A673 (cell line): ENCODE data around the gene CADPS2. TPM values are rescaled to one million over a fixed set of nuclear protein-coding genes. Genes with fewer than 3 reads are reported as not detected.

Source experiments
- total RNA-seq: library from RNA; stranded (reverse); gene quantifications from 2 replicates; pipeline ENCODE4 v1.2.3, GENCODE V29; 2021

CADPS2 gene
- total RNA-seq, 1 experiment from 2014 or later, result 81.3 TPM

Other genes with a start within 250 kb of the CADPS2 start
- 3.4 and 4.9 TPM in 2 replicates for gene RNF133, start 187.3 kb downstream of the CADPS2 start, total RNA-seq
- 5.4 and 6.1 TPM in 2 replicates for gene RNF148, start 183.5 kb downstream of the CADPS2 start, total RNA-seq
- gene TAS2R16, start 109.2 kb upstream of the CADPS2 start, total RNA-seq, result not detected in 2 replicates